Fibroblast of skin of left quadriceps (primary cell): ENCODE measurements around the gene SLC16A9.

Experiments
- DNase-seq, 2 experiments: peaks; one replicate each; pipeline ENCODE4 v3.0.0-alpha.2; 2013; ENCODE audit warnings: low read depth in 2 of 2

The SLC16A9 gene

GRCh38 chr10:59628456-59628855 lies 81.2 kb downstream of the SLC16A9 start:
- no peak for DNase-seq

- no peak for DNase-seq
These were observed 82.2 kb downstream of the SLC16A9 start for GRCh38 chr10:59627366-59628018.

- no peak for DNase-seq
These were observed 83.2 kb downstream of the SLC16A9 start for GRCh38 chr10:59626523-59626869.

- peak; percentile 80 to 82 for DNase-seq
These were observed 83.7 kb downstream of the SLC16A9 start for GRCh38 chr10:59625721-59626522.

GRCh38 chr10:59624951-59625350 lies 84.7 kb downstream of the SLC16A9 start:
- DNase-seq, result no peak

GRCh38 chr10:59624136-59624535 lies 85.5 kb downstream of the SLC16A9 start:
- no peak for DNase-seq

- no peak for DNase-seq
These were observed 86.2 kb downstream of the SLC16A9 start for GRCh38 chr10:59623133-59624121.

GRCh38 chr10:59622320-59623132 lies 87.1 kb downstream of the SLC16A9 start:
- peak; percentile 38 to 47 for DNase-seq

- DNase-seq, result no peak
These were observed 87.9 kb downstream of the SLC16A9 start for GRCh38 chr10:59621771-59622170.

GRCh38 chr10:59618666-59619065 lies 91.0 kb downstream of the SLC16A9 start:
- no peak for DNase-seq

- DNase-seq, result no peak
These were observed 91.7 kb downstream of the SLC16A9 start for GRCh38 chr10:59617996-59618395.

GRCh38 chr10:59611048-59611447 lies 98.6 kb downstream of the SLC16A9 start:
- no peak for DNase-seq

- DNase-seq, result no peak
These were observed 101.7 kb downstream of the SLC16A9 start for GRCh38 chr10:59607970-59608369.

GRCh38 chr10:59606551-59606961 lies 103.1 kb downstream of the SLC16A9 start:
- peak; percentile 73 to 75 for DNase-seq

GRCh38 chr10:59601985-59602384 lies 107.7 kb downstream of the SLC16A9 start:
- no peak for DNase-seq
